Measurements from ENCODE around the gene PARP3. TPM values are rescaled to one million over a fixed set of nuclear protein-coding genes. Genes with fewer than 3 reads are reported as not detected.

The PARP3 gene
- 8.0 to 11.1 TPM (median 9.0 TPM) in 5 replicates for total RNA-seq (2022; extraction: Qiagen RNA extraction)

DNA sequence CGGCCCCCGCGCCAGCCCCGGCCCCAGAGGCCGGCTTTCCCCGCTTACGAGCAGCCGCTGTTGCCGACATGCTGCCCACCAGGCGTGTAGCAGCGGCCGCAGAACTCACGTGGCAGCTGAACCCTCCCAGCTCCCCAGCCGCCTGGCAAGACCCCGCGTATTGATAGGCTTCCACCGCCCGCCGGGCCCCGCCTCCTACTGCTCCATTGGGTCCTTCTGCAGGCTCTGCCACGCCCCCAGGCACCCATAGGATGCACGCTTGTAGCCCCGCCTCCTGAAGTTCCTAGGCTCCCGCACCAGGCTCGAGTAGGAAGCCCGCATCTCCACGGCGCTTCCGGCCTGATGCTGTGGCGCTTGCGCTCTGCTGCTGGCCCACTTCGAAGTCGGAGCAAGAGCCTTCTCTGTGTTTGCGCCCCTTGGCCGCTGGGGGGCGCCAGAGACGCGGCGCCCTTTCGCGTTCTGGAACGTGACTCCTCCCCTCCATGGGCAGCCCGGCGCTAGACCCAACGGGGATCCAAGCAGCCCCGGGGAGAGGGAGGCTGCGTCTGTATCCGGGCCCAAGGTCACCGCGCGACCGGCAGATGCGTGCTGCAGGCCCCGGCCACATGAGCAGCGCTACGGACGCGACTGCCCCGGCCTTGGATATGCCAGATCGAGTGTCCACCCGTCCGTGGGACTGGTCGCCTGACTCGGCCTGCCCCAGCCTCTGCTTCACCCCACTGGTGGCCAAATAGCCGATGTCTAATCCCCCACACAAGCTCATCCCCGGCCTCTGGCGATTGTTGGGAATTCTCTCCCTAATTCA, at the start of gene PARP3, which contains the start of gene RRP9:
PARP3 (plus strand) TSS at position 566 of the 805 bp plus-strand sequence. CDS start 993 bp downstream, outside the sequence.
RRP9 (minus strand) TSS at position 107 of the 805 bp plus-strand sequence; CDS start at position 70, 37 bp downstream.

DNA sequence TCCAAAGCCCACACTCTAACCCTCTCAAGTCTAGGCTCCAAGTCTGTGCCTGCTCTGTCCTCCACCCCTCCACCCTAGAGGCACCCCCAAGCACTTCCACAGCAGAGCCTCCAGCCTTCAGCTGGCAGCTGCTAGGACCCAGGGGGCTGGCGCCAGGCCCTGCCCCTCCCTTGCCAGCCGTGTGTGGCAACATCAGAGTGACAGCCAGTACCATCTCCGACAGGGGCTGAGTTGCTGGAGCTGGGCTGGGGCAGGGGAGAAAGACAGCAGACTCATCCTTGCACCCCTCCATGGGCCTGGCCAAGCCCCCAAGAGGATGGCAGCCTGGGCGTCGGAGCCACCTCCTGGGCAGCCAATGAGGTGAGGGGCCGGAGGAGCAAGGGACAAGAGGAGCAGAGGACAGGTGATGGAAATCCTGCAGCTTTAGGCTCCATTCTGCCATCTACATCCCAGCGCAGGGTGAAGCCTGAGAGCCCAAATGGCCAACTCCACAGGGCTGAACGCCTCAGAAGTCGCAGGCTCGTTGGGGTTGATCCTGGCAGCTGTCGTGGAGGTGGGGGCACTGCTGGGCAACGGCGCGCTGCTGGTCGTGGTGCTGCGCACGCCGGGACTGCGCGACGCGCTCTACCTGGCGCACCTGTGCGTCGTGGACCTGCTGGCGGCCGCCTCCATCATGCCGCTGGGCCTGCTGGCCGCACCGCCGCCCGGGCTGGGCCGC, 13.2 kb downstream of the PARP3 start, which contains the start of gene GPR62:
GPR62 (plus strand) TSS at position 207 of the 718 bp plus-strand sequence; CDS start at position 479, 272 bp downstream.

DNA sequence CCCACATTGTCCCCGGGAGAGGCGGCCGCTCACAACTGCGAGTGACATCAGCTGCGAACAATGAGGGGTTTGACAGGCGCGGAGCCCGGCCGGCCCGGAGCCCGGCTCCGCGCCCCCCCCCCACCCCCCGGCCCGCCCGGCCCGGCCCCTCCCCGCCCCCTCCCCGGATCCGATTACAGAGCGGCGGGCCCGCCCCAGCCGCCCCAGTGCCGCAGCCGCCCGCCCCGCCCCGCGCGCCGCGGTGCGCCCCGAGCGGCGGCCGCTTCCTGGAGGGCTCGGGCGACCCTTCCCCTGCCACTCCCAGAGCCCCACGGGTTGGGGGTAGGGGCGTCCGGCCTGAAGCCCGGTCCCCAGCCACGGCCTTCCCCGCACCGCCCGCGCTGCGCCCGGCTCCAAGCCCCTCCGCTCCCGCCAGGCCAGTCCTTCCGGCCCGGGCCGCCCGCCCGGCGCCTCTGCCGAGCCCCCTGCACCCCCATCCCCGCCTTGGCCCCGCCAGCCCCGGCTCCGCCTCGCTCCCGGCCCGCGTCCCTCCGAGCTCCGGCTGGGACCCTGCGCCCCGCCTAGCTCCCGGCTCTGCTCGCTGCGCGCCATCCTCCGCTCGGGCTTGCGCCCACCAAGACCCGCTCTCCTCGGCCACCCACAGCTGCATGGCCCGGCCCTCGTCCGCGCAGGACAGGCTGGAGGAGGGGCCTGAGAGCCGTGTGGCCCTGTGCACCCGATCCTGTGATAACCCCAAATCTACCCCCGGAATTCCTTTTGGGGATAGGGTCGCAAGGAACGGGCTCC, 25.4 kb downstream of the PARP3 start, which contains the start of gene PCBP4:
PCBP4 (minus strand) TSS at position 71 of the 786 bp plus-strand sequence. CDS start 6,214 bp downstream, outside the sequence.

DNA sequence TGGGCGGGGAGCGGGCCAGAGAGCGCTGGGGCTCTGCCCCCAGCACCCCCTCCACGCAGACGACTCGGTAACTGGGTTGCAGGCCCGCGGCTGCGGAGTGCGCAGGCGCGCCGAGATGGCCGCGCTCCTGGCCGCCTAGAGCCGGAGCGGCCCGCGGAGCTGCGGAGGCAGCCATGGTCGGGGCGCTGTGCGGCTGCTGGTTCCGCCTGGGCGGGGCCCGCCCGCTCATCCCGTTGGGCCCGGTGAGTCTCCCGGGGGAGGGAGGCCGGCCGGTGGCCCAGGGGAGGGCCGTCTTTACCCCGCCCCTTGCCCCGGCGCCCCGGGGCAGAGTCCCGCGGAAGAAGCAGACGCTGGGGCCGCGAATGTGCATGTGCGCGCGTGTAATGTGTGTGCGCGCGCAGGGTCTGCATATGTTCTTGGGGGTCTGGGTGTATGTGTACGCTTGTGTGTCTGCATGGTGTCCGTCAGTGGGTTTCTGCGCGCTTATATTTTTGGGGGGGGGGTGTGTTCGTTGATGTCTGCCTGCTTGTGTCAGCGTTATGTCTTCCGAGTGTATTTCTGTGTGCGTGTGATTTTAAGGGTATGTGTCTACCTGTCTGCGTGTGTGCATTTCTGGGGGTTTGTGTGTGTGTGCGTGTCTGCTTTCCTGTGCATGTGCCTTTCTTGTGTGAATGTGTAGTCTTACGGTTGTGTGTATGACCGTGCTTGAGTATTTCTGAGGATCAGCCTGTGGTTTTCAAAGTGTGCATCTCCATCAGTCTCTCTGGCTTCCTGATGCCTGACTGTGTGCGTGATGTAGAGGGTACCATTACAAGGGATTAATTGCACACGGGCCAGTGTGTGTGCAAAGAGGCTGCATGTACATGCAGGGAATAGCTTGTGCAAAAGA, 33.0 kb downstream of the PARP3 start, which contains the start of gene ABHD14A:
ABHD14A (plus strand) TSS at position 102 of the 889 bp plus-strand sequence; CDS start at position 174, 72 bp downstream.

DNA sequence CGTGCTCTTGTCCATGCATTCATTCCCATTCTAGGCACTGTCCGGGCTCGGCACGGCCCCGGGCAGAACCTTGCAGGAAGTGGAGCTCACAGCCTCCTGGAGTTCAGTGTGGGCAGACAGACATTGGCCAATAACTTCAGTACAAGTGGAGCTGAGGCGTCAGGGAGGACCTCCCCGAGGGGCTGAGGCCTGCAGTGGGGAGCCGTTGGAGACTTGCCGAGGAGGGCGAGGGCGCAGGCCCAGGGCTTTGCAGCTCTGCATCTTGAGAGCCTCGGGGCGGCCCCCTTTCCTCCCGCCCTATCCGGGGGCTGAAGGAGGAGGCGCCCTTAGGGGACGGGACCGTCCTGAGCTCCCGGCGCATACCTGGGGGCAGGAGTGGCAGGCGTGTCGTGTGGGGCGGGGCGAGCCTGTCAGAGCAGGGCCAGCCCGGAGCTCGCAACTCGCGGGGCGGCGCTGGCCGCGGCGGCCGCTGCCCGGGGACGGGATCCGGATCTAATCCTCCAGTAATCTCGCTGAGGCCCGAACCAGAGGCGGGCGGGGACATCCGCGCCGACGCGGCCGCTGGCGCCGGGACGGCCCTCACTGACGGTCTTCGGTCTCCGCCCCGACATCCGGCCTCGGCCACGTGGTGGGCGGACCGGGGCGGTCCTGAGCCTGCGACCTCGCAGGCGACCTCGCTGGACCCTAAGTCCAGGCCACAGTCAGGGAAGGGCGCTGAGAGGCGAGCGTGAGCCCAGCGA, 40.8 kb downstream of the PARP3 start, which contains the start of gene ACY1:
ACY1 (plus strand) TSS at position 698 of the 740 bp plus-strand sequence. CDS start 530 bp downstream, outside the sequence.

DNA sequence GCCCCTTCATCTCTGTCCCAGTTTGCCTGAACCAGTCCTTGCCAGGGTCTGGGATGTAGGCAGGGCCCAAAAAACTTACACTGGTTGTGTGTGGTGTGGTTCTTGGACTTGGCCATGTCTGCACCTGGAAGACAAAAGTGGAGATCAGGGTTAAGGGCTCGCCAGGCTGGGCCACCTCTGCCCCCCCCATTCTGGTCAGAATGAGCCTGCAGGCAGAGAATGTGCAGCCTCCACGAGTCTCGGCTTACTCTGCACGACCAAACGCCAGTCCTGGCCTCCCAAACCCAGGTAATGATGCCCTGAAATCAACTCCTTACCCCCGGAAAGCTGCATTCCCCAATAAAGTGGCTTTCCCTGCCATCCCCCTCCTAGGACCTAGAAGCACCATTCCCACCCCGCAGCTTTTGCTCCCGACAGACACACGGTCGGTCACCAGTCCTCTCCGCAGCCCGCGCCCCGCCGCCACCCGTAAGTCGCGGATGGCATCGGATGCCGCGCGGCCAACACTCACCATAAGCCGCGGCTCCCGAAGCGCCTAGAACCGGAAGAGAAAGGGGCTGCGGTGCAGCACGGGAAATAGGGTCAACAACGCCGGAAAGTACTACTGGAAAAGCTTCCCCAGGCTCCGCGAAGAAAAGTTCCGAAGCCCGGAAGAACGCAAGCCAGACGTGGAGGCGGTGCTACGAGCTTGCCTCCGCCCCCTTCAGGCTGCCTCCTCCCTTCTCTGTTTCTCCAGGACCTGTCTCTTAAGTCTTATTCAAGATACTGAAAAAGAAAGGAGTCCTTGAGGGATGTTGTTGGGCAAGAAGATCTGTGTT, 53.4 kb downstream of the PARP3 start, which contains the start of gene RPL29:
RPL29 (minus strand) TSS at position 550 of the 818 bp plus-strand sequence; CDS start at position 116, 434 bp downstream.

Other genes with a start within 250 kb of the PARP3 start
- gene GRM2, start 235.3 kb upstream of the PARP3 start, total RNA-seq (2022; extraction: Qiagen RNA extraction): 0.09 to 0.18 TPM (median 0.14 TPM) in 4 of 5 replicates, not detected in the other
- not detected in 5 replicates for gene IQCF6, start 163.1 kb upstream of the PARP3 start, total RNA-seq (2022; extraction: Qiagen RNA extraction)
- not detected in 5 replicates for gene IQCF2, start 80.7 kb upstream of the PARP3 start, total RNA-seq (2022; extraction: Qiagen RNA extraction)
- not detected in 5 replicates for gene IQCF5, start 66.8 kb upstream of the PARP3 start, total RNA-seq (2022; extraction: Qiagen RNA extraction)
- not detected in 5 replicates for gene IQCF1, start 39.0 kb upstream of the PARP3 start, total RNA-seq (2022; extraction: Qiagen RNA extraction)
- 36.3 to 47.6 TPM (median 41.9 TPM) in 5 replicates for gene RRP9, start 459 bp upstream of the PARP3 start, total RNA-seq (2022; extraction: Qiagen RNA extraction)
- gene GPR62, start 13.0 kb downstream of the PARP3 start, total RNA-seq (2022; extraction: Qiagen RNA extraction): not detected in 5 replicates
- 12.1 to 14.2 TPM (median 13.3 TPM) in 5 replicates for gene PCBP4, start 25.1 kb downstream of the PARP3 start, total RNA-seq (2022; extraction: Qiagen RNA extraction)
- gene ABHD14B, start 31.7 kb downstream of the PARP3 start, total RNA-seq (2022; extraction: Qiagen RNA extraction): 28.2 to 33.9 TPM (median 32.5 TPM) in 5 replicates
- gene ABHD14A, start 32.7 kb downstream of the PARP3 start, total RNA-seq (2022; extraction: Qiagen RNA extraction): 10.0 to 16.8 TPM (median 14.4 TPM) in 5 replicates
- gene ACY1, start 41.2 kb downstream of the PARP3 start, total RNA-seq (2022; extraction: Qiagen RNA extraction): 21.2 to 26.4 TPM (median 24.4 TPM) in 5 replicates
- gene RPL29, start 53.5 kb downstream of the PARP3 start, total RNA-seq (2022; extraction: Qiagen RNA extraction): 1,296 to 1,373 TPM (median 1,344 TPM) in 5 replicates
- 20.4 to 21.4 TPM (median 21.2 TPM) in 5 replicates for gene DUSP7, start 114.2 kb downstream of the PARP3 start, total RNA-seq (2022; extraction: Qiagen RNA extraction)
- 17.7 to 19.8 TPM (median 18.1 TPM) in 5 replicates for gene POC1A, start 212.1 kb downstream of the PARP3 start, total RNA-seq (2022; extraction: Qiagen RNA extraction)